HG03342 (cell line): ENCODE measurements around the gene MGST3.
A peak's percentile ranks its signal among the peaks of the same experiment; 100 is the strongest.
"Not testable (repeated sequence)": the region's sequence is repeated elsewhere in the genome, so short reads cannot be mapped to it uniquely, and the experiment has no call there.

Experiments used
- ATAC-seq: cut with Tn5 transposase; IDR thresholded peaks from one replicate; pipeline ENCODE4 v1.9.1; 2021; ENCODE audit warnings: mild to moderate bottlenecking, moderate library complexity; ENCODE audit not compliant: unreplicated experiment

The MGST3 gene

DNA sequence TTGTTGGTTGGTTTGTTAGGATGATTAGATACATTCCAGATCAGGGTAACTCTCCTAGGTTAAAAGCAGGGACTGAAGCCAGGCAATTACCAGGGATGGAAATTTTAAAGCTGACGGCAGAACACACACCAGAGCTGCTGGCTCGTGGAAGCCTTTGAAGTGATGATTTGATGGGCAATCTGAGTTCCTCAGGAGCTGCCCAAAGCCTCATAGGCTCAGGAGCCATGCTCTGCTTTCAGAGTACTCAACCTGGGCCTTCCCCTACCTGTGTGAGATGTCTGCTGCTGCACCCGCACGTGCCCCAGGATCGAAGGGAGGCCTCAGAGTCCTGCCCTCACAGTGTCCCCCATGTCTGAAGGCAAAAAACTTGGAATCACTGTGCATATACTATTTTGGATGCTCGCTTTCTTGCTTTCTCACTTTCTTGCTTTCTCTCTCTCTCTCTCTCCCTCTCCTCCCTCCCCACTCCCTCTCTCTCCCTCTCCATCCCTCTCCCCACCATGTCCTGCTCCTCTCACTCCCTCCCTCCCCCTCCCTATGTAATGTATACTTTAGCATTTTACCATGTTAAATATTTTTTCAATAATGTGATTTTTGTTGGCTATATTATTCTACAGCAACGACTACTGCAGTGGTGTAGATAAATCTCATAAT lies 18.0 kb downstream of the MGST3 start:
- no peak for ATAC-seq

DNA sequence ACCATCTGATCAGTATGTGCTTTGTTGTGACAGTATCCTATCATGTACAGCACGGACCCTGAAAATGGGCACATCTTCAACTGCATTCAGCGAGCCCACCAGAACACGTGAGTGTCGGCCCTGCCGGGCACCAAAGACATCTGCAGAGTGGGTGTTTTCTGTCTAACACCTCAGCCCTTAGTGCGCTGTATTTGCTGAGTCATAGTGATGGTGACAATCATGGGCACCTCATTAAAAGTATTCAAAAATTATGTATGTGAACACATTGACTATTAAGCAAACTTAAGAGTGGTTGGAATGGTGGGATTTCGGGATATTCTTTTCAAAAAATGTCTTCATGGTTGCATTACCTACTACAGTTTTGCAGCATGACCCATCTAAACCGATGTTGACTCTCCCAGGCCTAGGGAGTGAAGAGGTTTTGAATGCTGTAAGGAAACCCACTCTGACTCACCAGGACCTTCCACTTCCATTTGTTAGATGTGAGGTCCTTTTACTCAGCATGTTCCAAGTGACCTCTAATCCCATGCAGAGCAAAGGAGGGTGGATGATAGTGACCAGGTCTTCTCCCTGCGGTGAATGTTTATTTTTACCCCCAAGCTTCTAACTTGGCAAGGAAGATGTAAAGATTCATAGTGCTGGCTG lies 20.1 kb downstream of the MGST3 start:
- ATAC-seq: no peak

DNA sequence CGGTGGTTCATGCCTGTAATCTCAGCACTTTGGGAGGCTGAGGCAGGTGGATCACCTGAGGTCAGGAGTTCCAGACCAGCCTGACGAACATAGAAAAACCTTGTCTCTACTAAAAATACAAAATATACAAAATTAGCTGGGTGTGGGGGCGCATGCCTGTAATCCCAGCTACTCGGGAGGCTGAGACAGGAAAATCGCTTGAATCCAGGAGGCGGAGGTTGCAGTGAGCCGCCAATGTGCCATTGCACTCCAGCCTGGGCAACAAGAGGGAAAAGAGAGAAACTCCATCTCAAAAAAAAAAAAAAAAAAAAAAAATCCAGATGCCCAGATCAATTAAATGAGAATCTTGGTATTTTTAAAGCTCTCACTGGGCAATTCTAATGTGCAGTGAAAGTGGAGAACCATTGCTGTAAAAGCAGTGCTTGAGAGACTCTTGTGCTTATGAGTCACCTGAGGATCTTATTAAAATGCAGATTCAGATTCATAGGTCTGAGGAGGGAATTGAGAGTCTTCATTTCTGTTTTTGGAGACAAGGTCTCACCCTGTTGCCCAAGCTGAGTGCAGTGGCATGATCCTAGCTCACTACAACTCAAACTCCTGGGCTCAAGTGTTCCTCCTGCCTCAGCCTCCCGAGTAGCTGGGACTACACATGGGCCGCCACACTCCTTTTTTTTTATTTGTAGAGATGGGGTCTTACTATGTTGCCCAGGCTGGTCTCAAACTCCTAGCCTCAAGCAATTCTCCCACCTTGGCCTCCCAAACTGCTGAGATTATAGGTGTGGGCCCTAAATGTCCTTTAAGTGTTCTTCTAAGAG lies 27.9 kb downstream of the MGST3 start:
- ATAC-seq: not testable (repeated sequence)

DNA sequence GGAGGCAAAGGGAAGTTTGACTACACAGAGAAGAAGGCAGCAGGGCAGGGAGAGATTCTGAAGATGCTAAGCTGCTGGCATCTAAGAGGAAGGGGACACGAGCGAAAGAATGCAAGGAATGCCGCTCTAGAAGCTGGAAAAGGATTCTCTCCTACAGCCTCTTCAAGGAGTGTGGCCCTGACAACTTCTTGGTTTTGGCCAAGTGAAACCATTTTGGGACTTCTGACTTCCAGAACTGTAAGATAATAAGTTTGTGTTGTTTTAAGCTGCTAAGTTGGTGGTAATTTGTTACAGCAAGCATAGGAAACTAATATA lies 28.5 kb downstream of the MGST3 start:
- ATAC-seq: no peak

GRCh38 chr1:165661703-165662102 lies 30.7 kb downstream of the MGST3 start:
- no peak for ATAC-seq

- no peak for ATAC-seq
These were observed 31.2 kb downstream of the MGST3 start for GRCh38 chr1:165662186-165662585.

GRCh38 chr1:165666152-165666825 lies 35.3 kb downstream of the MGST3 start:
- no peak for ATAC-seq

DNA sequence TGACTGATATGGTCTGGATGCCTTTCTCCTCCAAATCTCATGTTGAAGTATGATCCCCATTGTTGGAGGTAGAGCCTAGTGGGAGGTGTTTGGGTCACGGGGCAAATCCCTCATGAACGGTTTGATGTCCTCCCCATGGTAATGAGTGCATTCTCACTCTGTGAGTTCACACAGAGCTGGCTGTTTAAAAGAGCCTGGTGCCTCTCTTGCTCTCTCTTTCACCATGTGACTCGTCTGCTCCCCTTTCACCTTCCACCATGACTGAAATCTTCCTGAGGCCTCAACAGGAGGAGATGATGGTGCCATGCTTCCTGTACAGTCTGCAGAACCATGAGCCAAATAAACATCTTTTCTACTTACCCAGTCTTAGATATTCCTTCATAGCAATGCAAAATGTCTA lies 37.1 kb downstream of the MGST3 start:
- no peak for ATAC-seq

DNA sequence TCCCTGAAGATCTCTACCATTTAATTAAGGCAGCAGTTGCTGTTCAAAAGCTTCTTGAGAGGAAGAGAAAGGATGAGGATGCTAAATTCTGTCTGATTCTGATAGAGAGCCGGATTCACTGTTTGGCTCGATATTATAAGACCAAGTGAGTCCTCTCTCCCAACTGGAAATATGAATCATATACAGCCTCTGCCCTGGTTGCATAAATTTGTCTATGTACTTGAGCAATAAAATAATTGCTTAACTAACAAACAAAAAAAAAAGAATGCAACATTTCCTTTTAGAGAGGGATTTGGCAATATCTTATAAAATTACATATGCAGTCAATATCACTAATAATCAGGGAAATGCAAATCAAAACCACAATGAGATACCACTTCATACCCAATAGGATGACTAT lies 40.5 kb downstream of the MGST3 start:
- no peak for ATAC-seq

DNA sequence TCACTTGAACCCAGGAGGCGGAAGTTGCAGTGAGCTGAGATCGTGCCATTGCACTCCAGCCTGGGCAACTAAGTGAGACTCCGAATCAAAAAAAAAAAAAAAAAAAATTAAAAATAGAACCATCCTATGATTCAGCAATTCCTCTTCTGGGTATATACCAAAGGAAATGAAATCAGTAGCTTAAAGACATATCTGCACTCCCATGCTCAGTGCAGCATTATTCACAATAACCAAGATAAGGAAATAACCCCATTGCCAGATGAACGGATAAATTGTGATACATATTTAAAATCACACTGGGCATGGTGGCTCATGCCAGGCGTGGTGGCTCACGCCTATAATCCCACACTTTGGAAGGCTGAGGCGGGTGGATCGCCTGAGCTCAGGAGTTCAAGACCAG lies 43.6 kb downstream of the MGST3 start:
- no peak for ATAC-seq

- no peak for ATAC-seq
These were observed 44.8 kb downstream of the MGST3 start for GRCh38 chr1:165675794-165676193.

DNA sequence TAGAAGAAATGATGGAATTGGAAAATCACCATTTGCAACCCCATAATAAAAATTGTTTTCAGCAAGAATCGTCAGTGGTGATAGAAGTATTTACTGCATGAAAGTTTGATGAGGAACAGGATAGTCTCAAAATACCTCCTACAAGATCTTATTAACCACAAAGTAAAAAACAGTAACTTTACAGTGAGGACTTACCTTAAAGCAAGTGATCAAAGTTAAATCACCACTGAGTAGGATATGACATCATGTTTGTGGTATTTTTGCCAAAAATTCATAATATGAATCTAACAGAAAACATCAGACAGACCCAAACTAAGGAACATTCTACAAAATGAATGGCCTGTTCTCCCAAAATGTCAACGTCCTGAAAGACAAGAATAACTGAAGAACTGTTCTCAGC lies 47.5 kb downstream of the MGST3 start:
- no peak for ATAC-seq

DNA sequence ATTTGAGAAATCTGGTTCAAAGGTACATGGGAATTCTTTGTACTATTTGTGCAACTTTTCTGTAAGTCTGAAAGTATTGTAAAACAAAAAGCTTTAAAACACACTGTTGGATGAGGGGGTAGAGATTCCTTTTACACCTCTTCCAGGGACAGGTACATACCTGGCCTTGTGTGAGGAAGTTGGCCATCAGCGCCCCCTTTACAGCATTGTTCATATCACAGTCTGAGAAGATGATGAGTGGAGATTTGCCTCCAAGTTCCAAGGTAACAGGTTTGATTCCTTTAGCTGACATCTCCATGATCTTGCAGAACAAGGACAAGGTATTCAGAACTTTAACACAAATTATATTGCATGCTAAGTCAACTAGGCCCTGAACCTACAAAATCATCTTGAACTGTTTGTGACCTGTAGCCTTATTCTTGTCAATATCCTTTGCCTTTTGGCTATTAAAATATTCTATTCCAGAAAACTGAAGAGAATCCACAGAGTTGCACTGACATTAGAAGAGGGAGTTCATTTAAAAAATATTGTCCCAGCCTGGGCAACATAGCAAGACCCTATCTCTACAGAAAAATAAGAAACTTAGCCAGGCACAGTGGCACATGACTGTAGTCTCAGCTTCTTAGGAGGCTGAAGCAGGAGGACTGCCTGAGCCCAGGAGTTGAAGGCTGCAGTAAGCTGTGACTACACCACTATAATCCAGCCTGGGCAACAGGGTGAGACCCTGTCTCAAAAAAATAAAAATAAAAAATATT lies 48.4 kb downstream of the MGST3 start:
- no peak for ATAC-seq

DNA sequence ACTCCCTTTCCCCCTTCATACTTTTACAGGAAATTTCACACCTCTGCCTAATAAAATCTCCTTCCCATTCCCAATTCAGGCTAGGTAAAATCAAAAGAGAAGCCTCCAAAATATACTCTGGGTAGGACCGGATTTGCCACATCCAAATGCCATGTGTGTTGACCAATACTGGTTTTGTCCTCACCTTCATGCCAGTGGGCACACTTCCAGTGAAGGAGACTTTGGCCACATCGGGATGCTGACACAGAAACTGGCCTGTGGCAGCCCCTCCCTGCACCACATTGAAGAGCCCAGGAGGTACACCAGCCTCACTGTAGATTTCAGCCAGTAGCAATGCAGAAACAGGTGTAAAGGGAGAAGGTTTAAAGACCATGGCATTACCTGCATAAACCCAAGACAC lies 49.3 kb downstream of the MGST3 start:
- no peak for ATAC-seq

DNA sequence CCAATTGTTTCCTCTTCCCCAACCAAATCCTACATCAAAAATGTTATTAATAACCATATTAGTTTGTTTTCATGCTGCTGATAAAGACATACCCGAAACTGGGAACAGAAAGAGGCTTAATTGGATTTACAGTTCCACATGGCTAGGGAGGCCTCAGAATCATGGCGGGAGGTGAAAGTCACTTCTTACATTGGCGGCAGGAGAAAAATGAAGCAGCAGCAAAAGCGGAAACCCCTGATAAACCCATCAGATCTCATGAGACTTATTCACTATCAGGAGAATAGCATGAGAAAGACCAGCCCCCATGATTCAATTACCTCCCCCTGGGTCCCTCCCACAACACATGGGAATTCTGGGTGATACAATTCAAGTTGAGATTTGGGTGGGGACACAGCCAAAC lies 49.7 kb downstream of the MGST3 start:
- not testable (repeated sequence) for ATAC-seq

GRCh38 chr1:165683848-165684485 lies 52.9 kb downstream of the MGST3 start:
- no peak for ATAC-seq

GRCh38 chr1:165686121-165686970 lies 55.3 kb downstream of the MGST3 start:
- peak; percentile 69 for ATAC-seq

DNA sequence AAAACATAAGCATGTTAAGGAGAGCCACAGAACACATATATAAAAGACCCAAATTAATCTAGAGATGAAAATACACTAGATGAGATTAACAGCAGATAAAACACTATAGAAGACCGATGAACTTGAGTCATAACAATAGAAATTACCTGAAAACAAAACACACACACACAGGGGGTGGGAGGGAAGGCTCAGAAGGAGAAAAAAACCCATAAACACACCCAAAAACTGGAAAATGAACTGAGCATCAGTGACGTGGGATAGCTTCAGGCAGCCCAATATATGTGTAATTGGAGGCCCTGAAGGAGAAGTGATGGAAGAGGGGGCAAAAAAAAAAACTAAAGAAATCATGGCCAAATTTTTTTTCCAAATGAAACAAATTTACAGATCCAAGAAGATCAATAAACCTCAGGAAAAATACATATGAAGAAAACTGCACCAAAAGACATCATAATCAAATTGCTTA lies 56.0 kb downstream of the MGST3 start:
- peak; percentile 51 for ATAC-seq

DNA sequence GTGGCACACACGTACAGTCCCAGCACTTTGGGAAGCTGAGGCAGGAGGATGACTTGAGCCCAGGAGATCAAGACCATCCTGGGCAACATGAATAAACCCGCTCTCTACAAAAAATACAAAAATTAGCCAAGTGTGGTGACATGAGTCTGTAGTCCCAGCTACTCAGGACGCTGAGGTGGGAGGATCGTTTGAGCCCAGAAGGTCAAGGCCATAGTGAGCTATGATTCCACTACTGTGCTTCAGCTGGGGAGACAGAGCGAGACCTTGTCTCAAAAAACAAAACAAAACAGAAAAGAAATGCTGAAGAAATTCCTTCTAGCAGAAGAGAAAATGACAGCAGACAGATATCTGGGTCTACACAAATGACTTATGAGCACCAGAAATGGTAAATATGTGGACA lies 57.0 kb downstream of the MGST3 start:
- ATAC-seq: no peak
